Lung (tissue), 12 donors: ENCODE data around the gene SNIP1. TPM values are rescaled to one million over a fixed set of nuclear protein-coding genes. Genes with fewer than 3 reads are reported as not detected.
A peak's percentile ranks its signal among the peaks of the same experiment; 100 is the strongest.

Source experiments
- ATAC-seq: fragments of 200-7000 bp; cut with Tn5 transposase; one replicate; pipeline ENCODE4 v1.9.1; 2020; ENCODE audit warnings: moderate number of reproducible peaks; ENCODE audit not compliant: insufficient read depth, low FRiP score
- DNase-seq, 3 donors: peaks; one replicate each; pipeline ENCODE4 v3.0.0-alpha.2; 2013 to 2017
- H3K27ac ChIP-seq, 2 donors: one replicate each; pipeline ENCODE4 v1.5.1; 2013; ENCODE audit warnings: mild to moderate bottlenecking in 2 of 2, moderate library complexity in 2 of 2, control low read depth in 1 of 2, inconsistent platforms in 1 of 2, low read depth in 1 of 2, low read length in 1 of 2
- H3K27me3 ChIP-seq, 3 donors: one replicate each; pipeline ENCODE4 v1.5.1; 2013; ENCODE audit warnings: low read length in 2 of 3; ENCODE audit not compliant: control insufficient read depth in 3 of 3, insufficient read depth in 3 of 3
- H3K36me3 ChIP-seq, 4 donors: one replicate each; pipeline ENCODE4 v1.5.1; 2013; ENCODE audit warnings: low read length in 4 of 4, mild to moderate bottlenecking in 1 of 4, moderate library complexity in 1 of 4; ENCODE audit not compliant: control insufficient read depth in 4 of 4, insufficient read depth in 4 of 4
- H3K4me1 ChIP-seq, 5 donors: one replicate each; pipeline ENCODE4 v1.5.1; 2013; ENCODE audit warnings: low read length in 5 of 5, mild to moderate bottlenecking in 2 of 5, moderate library complexity in 1 of 5; ENCODE audit not compliant: control insufficient read depth in 5 of 5, insufficient read depth in 5 of 5
- H3K4me3 ChIP-seq: one replicate; pipeline ENCODE4 v1.5.1; 2013; ENCODE audit warnings: mild to moderate bottlenecking, control low read depth, moderate library complexity
- H3K9ac ChIP-seq, 2 donors: one replicate each; pipeline ENCODE4 v1.5.1; 2013; ENCODE audit warnings: low read length in 2 of 2, control low read depth in 1 of 2; ENCODE audit not compliant: insufficient read depth in 1 of 2
- H3K9me3 ChIP-seq, 4 donors: one replicate each; pipeline ENCODE4 v1.5.1; 2013; ENCODE audit warnings: low read length in 3 of 4, mild to moderate bottlenecking in 1 of 4, moderate library complexity in 1 of 4; ENCODE audit not compliant: control insufficient read depth in 4 of 4, insufficient read depth in 3 of 4
- CTCF ChIP-seq: IDR thresholded peaks from 2 replicates; pipeline ENCODE4 v1.5.1; 2012; ENCODE audit warnings: mild to moderate bottlenecking; ENCODE audit errors: control extremely low read depth, extremely low read depth
- WGBS, 2 donors: extraction: QIAGEN DNeasy Blood & Tissue Kit; methylation state at CpG; one replicate each; pipeline ENCODE4 v1.1.7; 2013; 5-methylcytosine and 5-hydroxymethylcytosine counted together
- polyA plus RNA-seq, 2 donors: library from polyadenylated mRNA; stranded (reverse); fragments of 200-250 nt; gene quantifications; one replicate each; pipeline ENCODE4 v1.2.1, GENCODE V29; 2013
- total RNA-seq, 2 donors: library from RNA; depleted of rRNA in 1 of 2; stranded (reverse); fragments of >200 nt in 1 of 2; gene quantifications; one replicate each; pipeline ENCODE4 v1.2.1, GENCODE V29; 2014 to 2021
- donor health status: control.
- donor health status: control.
- donor health status: Bipolar disorder and iron deficiency.
- donor health status: healthy.
- donor health status: DM: yes; HTN: yes; CAD: no.

The SNIP1 gene
- total and polyA plus RNA-seq, 4 donors = 4.5 to 22.4 (median 9.8) TPM

GRCh38 chr1:37495875-37496274 is 58.2 kb downstream of the SNIP1 start:
- no peaks in the 10 kb centered on the region for H3K27me3 ChIP-seq
- no peak overlapping the region for H3K4me3 ChIP-seq
- DNase-seq (no peak), ATAC-seq (no peak)
- H3K4me1 ChIP-seq = peaks cover 0 to 4% (median 0%) of the 10 kb centered on the region in 5 donors
- TF ChIP-seq CTCF = no peak
- H3K9ac ChIP-seq = no peak overlapping the region
- peaks cover 10 to 26% (median 15%) of the 10 kb centered on the region in 4 donors for H3K36me3 ChIP-seq
- no peak overlapping the region for H3K27ac ChIP-seq
- WGBS, 2 donors = 66 to 82% methylated on average over 1 of the region's 1 CpG
- H3K9me3 ChIP-seq = no peaks in the 10 kb centered on the region

GRCh38 chr1:37493336-37494098 is 60.6 kb downstream of the SNIP1 start:
- Histone ChIP-seq H3K4me1 (peaks cover 0 to 1% (median 0%) of the 10 kb centered on the region in 5 donors), H3K27me3 (no peaks in the 10 kb centered on the region), H3K4me3 (no peak overlapping the region), H3K9ac (no peak overlapping the region), H3K27ac (no peak overlapping the region), H3K9me3 (no peaks in the 10 kb centered on the region), H3K36me3 (peaks cover 9 to 31% (median 15%) of the 10 kb centered on the region in 4 donors)
- ATAC-seq (no peak), DNase-seq (no peak)
- no peak for TF ChIP-seq CTCF
- WGBS, 2 donors = 76 to 79% methylated on average over 2 of the region's 2 CpGs

- no peak for ATAC-seq
- Histone ChIP-seq H3K9ac (no peak overlapping the region), H3K27me3 (no peaks in the 10 kb centered on the region), H3K4me1 (peaks cover 0 to 19% (median 6%) of the 10 kb centered on the region in 5 donors), H3K27ac (peak overlapping the region in 1 of 2 donors; percentile 85), H3K4me3 (no peak overlapping the region), H3K9me3 (no peaks in the 10 kb centered on the region), H3K36me3 (peaks cover 9 to 23% (median 16%) of the 10 kb centered on the region in 4 donors)
- WGBS, 2 donors = 89 to 97% methylated on average over 5 of the region's 5 CpGs
- TF ChIP-seq CTCF = no peak
- no peak for DNase-seq
These were observed 66.5 kb downstream of the SNIP1 start for GRCh38 chr1:37487619-37487984.
